Non-pigmented ciliary epithelial cell (primary cell): Measurements from ENCODE around the gene R3HDM2.
"Not testable (repeated sequence)": the region's sequence is repeated elsewhere in the genome, so short reads cannot be mapped to it uniquely, and the experiment has no call there.

Source experiments
- DNase-seq: peaks from one replicate; pipeline ENCODE4 v3.0.0-alpha.2; 2010; ENCODE audit warnings: low read depth

Gene R3HDM2

GRCh38 chr12:57452937-57453509 is 22.2 kb upstream of the R3HDM2 start:
- peak; percentile 36 for DNase-seq

- DNase-seq, result peak; percentile 65
Observed at GRCh38 chr12:57452181-57452936, 21.5 kb upstream of the R3HDM2 start.

GRCh38 chr12:57451233-57451778 is 20.5 kb upstream of the R3HDM2 start:
- no peak for DNase-seq

- DNase-seq, result no peak
Observed at GRCh38 chr12:57450057-57450456, 19.2 kb upstream of the R3HDM2 start.

GRCh38 chr12:57449375-57449774 is 18.5 kb upstream of the R3HDM2 start:
- no peak for DNase-seq

- DNase-seq, result no peak
Observed at GRCh38 chr12:57448669-57449068, 17.8 kb upstream of the R3HDM2 start.

- DNase-seq, result no peak
Observed at GRCh38 chr12:57446292-57446960, 15.6 kb upstream of the R3HDM2 start.

GRCh38 chr12:57444744-57445143 is 13.9 kb upstream of the R3HDM2 start:
- no peak for DNase-seq

GRCh38 chr12:57444337-57444736 is 13.5 kb upstream of the R3HDM2 start:
- DNase-seq, result not testable (repeated sequence)

- DNase-seq, result no peak
Observed at GRCh38 chr12:57441846-57442427, 11.1 kb upstream of the R3HDM2 start.

GRCh38 chr12:57441393-57441792 is 10.6 kb upstream of the R3HDM2 start:
- DNase-seq, result not testable (repeated sequence)

- no peak for DNase-seq
Observed at GRCh38 chr12:57439762-57440266, 9.0 kb upstream of the R3HDM2 start.

GRCh38 chr12:57438400-57438799 is 7.6 kb upstream of the R3HDM2 start:
- DNase-seq, result no peak

- DNase-seq, result no peak
Observed at GRCh38 chr12:57435293-57435692, 4.5 kb upstream of the R3HDM2 start.

GRCh38 chr12:57434517-57435223 is 3.8 kb upstream of the R3HDM2 start, which contains the start of gene INHBC:
INHBC (plus strand) TSS chr12:57434784; CDS start chr12:57434887, 103 bp downstream.
- no peak for DNase-seq

GRCh38 chr12:57433370-57433769 is 2.5 kb upstream of the R3HDM2 start:
- DNase-seq, result no peak

GRCh38 chr12:57431654-57432188 is 878 bp upstream of the R3HDM2 start:
- no peak for DNase-seq

GRCh38 chr12:57430112-57430930 is 522 bp downstream of the R3HDM2 start:
- DNase-seq, result no peak

- DNase-seq, result no peak
Observed at GRCh38 chr12:57429473-57430111, 1.3 kb downstream of the R3HDM2 start.

GRCh38 chr12:57428965-57429364 is 1.9 kb downstream of the R3HDM2 start:
- no peak for DNase-seq
